CD4-positive, alpha-beta T cell treated with Interleukin-4 for 4 hours (primary cell): ENCODE data around the gene TARS1.

Source experiments
- DNase-seq: peaks from one replicate; pipeline ENCODE4 v3.0.0-alpha.2; 2020

Gene TARS1

DNA sequence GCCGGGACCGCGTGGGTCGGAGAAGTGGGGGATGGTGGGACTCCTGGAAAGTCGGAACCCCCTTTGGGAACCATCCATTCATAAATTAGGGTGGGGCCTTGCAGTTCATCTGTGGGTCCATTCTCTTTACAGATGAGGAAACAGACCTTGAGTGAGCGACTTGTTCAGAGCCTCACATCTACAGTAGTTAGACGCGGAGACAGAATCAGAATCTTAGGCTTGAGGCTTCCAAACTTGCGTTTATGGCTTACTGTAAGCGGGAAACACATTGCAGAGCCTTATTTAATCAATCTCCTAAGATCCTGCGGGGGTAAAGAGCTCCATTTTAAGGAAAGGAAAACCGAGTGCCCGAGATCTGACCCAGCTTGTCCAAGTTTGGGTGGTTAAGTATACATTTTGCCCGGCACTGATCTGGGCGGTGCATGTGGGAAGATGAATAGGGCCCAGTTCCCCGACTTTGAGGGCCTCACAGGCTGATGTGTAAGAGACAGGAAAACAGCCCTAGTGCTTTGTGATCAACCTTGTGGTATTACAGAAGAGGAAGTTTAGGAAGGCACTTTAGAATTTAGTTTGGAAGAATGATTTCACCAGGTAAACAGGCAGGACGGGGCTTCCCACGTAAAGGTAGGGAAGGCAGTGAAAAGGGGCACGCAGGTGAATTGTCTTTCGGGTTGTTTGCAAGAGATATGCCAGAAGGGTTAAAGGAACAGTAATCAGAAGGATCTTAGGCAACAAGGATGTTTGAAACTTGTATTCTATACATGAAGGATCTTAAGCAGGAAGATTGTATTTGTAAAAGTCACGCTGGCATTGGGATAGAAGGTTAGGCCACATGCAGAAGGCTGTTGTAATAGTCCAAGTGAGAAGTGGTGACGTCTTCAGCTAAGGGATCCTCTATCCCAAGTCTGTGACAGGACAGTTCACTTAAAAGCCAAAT, 744 bp downstream of the TARS1 start:
- peak; percentile 19 for DNase-seq

DNA sequence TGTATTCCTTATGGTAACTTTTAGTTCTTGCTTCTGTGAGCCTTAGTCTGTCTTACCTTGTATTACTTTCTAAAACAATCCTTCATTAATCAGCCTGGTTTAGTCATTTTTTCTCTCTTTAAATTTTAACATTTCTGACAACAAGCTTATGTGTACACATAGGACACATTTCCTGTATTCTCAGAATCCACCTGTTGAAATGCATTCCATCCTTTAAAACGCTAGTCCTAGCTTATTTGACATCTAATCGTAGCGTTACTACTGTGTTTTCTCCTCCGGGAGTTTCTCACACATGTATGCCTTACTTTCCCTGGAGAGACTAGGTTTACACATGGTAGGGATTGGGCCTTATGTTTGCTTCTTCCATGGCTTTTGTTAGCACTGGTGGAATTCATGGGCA, 3.8 kb downstream of the TARS1 start:
- DNase-seq: no peak

DNA sequence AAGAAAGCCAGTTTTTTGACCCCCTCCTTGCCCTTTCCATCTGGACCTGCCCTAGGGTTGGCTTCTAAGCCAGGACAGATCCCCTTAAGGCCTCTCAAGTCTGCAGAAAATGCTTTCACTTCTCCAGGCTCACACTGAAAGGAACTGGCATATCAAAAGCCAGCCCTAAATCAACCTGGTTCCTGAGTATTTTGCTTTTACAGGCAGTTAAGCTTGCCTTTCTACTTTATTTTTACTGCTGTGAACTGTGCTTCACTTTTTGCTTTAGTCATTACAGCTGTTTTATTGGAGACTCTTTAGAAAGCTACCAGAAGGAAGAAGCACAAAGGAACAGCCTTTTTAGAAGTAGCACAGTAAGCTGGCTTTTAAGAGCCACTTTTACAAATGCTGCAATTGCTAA, 5.0 kb downstream of the TARS1 start:
- DNase-seq: no peak

DNA sequence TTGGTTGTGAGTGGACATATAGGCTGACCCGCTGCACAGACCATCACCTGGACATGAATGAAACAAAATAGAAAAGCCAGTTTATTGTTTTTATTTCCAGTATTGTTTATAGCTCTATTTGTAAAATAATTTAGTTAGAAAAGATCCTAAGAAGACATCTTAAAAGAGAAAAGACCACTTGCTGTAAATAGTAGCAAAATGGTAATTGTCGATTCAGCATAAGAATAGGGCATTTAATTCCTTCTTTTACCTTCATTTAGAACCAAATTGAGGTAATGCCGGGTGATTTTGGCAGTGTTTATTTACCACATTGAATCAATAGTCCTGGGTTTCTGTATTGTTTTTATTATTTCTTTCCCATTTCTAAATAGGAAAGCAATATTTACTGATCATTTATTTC, 7.4 kb downstream of the TARS1 start:
- DNase-seq: no peak

DNA sequence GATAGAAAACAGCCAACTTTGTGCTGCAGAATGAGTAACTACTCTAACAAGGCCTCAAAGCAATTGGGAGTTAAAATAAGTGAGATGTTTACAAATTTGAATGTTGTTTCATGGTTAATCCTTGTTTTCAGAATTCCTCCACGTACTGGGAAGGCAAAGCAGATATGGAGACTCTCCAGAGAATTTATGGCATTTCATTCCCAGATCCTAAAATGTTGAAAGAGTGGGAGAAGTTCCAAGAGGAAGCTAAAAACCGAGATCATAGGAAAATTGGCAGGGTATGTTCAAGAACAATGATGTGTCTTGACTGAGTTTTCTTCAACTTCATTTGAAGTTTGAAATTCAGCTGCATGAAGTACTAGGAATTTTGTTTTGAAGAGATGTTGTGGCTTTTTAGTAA, 16.4 kb downstream of the TARS1 start:
- no peak for DNase-seq

DNA sequence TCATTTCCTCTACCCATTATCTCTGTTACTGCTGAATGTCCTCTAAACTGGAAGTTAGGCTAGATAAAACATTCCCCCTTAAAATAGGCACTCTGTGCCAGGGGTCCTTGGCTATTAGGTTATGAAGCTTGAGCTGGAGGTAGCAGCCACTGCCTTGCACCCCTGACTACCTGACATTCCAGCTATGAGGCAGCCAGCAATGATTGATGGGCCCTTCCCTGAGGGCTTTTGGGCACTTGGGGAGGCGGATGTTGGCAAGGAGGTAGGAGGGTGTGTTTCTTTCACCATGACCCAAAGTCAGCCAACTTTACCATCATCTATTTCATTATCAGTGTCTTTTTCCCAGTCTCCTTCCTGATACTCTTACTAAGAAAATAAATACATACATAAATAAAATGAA, 17.1 kb downstream of the TARS1 start:
- no peak for DNase-seq

DNA sequence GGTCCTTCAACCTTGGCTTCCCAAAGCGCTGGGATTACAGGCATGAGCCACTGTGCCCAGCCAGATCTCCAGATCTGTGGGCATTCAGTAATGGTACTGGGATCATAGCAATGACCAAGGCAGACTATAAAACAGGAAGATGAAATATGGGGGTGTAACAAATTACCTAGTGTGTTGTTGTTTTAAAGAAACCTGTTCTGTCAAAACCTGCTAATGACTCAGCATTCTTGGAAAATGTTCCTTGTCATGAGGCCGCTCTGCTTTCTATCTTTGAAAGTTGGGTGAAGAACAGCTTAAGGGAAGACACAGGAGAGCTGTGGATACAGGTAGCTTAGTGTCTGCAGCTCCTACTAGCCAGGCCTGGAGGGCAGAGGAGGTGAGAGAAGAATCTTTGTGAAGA, 19.4 kb downstream of the TARS1 start:
- DNase-seq: no peak

DNA sequence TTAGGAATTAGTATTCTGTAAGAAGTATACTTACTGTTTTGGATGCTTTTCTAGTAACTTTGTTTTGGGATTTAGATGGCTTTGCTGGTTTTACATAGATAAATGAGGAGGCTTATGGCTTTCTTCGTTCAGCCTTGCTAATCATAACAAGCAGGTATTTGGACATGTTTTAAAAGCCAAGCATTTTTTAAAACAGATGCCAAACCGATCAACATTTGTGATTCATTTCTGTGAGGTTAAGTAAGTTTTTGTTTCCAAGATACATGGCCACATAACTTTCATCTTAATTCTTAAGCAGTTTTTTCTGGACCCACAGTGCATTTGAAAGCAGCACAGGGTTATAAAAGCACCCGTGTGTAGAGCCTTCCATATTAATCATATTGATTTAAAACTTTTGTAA, 21.7 kb downstream of the TARS1 start:
- DNase-seq: no peak

DNA sequence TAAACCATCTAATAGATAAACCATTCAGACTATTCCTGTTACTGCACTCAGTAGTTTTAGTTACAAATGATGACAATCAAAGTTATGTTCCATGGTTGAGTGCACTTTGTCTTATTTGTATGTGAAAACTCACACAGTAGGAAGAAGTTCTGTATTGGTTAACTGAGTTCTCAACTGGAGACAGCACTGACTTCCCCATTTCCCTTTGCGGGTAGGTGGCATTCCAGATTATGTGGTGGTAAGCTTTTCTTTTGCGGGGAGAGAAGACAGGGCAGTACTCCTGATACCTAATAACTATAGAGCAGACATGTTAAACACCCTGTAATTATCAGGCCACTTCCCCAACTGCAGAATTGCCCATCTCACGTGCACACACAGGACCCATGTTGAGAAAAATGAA, 24.4 kb downstream of the TARS1 start:
- no peak for DNase-seq

DNA sequence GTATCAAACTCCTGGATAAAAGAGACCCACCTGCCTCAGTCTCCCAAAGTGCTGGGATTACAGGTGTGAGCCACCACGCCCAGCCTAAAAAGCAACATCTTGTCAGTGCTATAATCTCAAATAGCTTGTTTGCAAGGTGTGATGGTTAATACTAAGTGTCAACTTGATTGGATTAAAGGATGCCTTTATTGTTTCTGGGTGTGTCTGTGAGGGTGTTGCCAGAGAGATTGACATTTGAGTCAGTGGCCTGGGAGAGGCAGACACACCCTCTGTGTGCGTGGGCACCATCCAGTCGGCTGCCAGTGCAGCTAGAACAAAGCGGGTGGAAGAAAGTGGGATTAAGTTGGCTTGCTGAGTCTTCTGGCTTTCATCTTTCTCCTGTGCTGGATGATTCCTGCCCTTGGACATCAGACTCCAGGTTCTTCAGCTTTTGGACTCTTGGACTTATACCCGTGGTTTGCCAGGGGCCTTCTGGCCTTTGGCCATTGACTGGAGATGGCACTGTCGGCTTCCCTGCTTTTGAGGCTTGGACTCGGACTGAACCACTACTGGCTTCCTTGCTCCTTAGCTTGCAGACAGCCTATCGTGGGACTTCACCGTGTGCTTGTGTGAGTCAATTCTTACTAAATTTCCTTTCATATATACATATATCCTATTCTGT, 28.1 kb downstream of the TARS1 start:
- no peak for DNase-seq

DNA sequence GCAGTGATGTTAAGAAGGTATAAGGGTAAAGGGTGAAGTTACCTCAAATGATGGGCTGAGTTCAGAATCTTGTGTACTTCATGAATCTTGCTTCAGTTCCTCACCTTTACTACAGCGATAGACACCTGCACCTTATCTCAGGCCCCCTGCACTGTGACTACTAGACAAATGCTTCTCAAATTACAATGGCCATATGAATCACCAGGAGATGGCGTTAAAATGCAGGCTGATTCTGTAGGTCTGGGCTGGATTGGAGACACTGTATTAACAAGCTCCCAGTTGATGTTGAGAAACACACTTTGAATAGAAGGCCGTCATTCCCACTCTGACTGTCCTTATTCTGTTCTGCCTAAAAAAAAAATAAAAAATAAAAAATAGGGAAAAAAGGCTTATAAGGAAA, 29.8 kb downstream of the TARS1 start:
- no peak for DNase-seq

DNA sequence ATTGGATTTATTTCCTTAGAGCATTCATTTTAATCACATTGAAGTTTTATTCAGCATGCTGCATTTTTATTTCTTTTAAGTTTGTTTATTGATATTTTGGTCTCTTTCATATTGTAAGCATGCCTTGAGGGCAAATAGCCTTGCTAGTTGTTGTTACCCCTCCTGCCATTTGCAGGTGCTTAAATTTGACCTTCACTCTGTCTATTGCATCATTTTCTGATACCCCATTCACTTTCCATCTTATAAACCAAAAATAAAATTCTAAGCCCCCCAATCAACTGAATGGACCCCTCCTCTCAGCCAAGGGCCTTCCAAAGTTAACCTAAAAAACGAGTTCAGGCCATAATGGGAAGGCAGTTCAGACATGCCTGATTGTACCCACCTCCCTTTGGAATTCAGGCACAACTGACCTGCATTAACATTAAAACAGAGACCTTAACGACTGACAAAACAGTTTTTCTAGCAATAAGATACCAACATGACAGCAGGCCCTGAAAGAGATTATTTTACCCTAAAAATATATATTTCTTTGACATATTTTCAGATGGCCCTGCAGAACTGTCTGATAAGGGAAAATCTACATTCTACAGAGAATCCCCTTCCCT, 32.1 kb downstream of the TARS1 start:
- no peak for DNase-seq

DNA sequence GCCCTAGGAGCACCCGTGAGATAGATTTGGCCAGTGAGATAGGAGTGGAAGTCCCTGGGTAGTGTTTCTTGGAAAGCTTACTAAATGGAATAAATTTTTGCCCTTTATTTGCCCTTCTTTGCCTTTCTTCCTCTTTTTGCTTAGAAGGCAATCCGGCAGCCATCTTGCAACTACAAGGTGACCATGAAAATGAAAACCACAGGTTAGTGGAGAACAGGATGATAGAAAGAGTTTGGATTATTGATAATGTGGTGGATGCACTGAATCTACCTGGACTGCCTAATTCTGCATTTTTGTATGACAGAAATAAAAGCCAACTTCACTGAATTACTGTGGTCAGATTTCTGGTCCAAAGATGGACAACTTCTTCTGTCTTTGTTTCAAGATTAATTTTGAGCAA, 33.2 kb downstream of the TARS1 start:
- DNase-seq: no peak

DNA sequence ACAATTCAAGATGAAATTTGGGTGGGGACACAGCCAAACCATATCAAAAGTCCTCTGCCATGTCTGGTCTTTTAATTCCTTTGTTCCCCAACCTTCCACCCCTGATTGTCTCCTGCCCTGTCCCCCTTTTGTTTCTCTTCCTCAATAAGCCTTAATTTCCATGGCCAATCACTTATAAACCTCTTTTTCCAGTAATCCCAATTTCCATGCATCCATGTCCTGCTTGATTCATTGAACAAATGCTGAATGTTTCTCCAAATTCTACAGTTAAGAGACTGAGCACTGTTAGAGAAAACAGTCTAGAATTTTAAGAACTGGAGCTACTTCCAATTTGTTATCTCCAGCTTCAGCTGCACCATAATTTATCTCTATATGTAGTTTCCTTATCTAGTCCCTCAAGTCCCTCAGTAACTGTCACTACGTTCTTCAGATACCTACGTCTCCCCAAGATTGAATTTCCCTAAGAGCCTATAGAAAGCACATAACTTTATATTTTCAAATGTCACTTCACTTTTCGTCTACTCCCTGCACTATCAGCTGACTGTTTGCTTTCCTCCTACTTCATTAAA, 34.2 kb downstream of the TARS1 start:
- no peak for DNase-seq

DNA sequence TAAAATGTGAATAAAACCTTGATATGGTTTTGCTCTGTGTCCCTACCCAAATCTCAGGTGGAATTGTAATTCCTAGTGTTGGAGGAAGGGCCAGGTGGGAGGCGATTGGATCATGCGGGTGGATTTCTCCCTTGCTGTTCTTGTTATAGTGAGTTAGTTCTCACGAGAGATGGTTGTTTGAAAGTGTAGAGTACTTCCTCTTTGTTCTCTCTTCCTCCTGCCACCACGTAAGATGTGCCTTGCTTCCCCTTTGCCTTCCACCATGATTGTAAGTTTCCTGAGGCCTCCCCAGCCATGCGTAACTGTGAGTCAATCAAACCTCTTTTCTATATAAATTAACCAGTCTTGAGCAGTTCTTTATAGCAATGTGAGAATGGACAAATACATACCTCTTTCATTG, 34.9 kb downstream of the TARS1 start:
- DNase-seq: no peak

DNA sequence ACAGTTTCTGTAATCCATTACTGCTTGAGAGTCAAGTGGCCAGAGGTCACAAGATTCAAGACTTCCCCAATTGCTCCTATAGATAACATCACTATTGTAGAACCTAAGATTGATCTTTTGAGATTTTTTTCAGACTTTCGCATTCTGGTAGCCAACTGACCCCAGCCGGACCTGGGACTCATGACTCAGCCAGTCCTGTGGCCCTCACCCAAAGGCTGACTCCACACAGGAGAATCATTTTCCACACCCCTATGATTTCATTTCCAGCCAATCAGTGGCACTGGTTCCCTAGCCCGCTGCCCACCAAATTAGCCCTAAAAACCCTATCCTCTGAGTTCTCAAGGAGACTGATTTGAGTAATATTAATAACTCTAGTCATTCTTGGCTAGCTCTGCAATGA, 36.2 kb downstream of the TARS1 start:
- DNase-seq: no peak

DNA sequence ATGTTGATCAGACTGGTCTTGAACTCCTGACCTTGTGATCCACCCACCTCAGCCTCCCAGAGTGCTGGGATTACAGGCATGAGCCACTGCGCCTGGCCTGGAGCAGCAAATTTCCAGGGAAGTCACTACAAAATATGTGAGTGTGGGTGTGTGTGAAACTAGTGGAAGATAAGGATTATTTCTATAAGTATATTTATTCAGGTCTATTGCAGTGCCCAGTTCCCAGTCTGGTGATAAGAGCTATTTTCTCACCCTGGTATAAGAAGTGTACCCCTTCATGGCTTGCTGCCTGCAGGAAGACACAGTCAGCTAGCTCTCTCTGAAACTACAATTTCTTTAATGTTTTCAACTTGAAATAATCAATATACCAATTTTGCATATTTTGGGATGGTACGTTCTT, 37.1 kb downstream of the TARS1 start:
- DNase-seq: no peak

DNA sequence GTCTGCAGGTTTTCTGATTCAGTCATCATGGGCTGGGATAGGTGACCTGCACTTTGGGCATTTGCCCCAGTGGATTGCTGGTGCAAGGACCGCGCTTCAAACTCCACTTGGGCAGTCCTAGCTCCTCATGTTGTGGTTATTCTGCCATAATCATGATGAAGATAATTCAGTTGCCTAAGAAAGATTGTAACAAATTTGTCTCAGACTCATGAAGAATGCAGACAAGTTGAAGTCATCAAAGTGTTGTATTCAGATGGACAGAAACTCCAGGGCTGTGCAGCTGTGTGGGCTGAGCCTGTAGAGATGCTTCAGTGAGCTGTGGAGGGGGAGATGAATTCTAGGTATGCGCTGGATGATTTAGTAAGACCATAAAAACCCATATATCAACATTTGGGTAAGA, 38.5 kb downstream of the TARS1 start:
- no peak for DNase-seq

DNA sequence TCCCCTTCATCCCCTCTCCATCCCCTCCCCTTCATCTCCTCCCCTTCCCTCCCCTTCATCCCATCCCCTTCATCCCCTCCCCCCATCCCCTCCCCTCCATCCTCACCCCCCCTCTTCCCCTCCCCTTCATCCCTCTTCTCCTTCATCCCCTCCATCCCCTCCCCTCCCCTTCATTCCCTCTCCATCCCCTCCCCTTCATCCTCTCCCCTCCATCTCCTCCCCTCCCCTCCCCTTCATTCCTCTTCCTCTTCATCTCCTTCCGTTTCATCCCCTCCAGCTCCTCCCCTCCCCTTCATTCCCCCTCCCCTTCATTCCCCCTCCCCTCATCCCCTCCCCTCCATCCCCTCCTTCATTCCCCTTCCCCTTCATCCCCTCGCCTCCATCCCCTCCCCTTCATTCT, 40.1 kb downstream of the TARS1 start:
- DNase-seq: no peak

DNA sequence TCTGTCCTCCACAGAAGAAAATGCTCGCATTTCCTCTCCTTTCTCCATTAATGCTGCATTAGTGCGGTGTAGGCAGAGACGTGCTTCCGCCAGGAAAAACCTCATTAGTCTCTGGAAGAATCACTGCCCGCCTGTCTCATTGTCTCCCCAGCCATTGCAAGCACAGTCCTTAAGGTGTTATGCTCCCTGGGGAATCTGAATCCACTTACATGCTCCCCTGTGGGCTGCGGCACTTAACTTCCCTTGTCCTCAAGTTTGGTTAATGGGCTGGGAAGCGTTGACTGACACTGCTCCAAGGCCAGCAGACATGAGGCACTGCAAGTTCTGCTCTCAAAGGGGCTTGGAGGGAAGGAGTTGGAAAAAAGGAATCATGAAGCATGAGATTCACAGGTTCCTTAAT, 41.6 kb downstream of the TARS1 start:
- DNase-seq: no peak

DNA sequence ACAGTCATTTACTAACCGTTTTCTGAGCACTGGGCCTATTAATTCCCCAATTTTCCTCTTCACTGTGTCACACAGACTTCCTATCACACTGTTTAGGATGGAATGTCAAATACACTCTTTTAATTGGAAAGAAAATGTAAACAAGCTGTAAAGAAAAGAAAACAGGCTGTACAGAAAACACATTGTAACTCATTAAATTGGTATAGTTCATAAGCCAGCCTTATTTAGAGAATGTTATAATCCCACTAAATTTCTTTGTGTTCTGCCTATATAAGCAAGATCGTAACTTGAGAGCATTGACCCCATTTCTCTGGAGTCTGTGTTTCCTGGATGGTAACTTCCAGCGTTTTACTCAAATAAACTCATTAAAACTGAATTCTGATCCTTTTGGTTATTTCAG, 46.5 kb downstream of the TARS1 start:
- no peak for DNase-seq

DNA sequence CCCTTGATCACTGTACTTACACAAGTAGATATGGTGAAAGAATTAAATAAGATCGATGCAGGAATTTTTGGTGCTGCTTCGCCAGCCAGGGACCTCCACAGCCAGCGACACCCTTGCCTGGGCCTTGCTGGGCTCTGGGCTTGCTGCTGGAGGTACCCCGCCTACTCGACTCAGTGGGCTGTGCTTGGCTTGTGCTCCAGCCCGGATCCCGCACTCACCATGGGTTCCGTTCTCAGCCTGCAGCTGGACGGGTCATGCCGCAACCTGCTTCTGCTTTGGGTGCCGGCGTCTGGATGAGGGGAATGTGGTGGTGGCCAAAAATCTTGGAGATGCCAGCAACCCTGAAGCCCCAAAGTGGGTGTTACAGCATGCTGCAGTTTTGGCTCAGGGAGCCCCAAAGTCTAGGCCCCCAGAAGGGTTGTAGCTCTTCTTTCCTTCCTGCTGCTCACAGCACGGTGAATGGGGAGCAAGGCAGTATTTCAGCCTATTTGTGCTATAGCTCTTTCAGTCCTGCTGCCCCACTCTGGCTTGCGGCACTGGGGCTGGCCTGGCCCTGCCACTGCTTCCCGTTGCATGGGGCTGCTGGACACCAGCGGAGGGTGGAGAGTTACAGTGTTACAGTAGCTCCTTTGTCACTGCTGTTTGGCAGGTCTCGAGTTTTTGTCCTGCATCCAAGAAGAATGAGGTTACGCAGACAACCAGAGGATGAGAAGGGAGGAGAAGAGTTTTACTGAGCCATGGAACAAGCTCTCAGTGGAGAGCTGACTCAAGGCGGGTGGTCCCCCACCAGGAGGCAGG, 48.0 kb downstream of the TARS1 start:
- no peak for DNase-seq

DNA sequence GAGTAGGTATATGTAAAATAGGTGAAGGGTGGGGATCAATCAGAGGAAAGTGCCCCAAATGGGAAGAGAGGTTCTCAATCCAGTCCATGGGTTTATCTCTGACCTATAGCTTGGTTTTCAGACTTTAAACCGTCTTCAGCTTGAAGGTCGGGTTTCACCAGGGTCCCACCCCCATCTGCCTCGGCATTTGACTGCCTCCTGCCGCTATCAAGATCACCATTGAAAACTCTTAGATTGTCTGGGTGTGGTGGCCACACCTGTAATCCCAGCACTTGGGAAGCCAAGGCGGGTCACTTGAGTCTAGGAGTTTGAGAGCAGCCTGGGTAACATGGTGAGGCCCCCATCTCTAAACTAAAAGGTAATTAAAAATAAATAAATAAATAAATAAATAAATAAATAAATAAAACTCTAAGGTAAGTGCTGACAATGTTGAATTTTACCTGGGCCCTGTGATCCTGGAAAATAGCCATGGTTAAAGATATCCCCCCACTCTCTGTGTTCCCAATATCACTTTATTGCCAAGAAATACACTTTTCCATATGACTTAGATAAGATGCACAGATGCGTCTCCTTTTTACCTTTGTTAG, 48.8 kb downstream of the TARS1 start:
- no peak for DNase-seq
